Small intestine (tissue), 7 donors: ENCODE data around the gene FUT4. TPM values are rescaled to one million over a fixed set of nuclear protein-coding genes. Genes with fewer than 3 reads are reported as not detected.

Source experiments
- DNase-seq, 2 donors: peaks; one replicate each; pipeline versions ENCODE4 v3.0.0 to v3.0.0-alpha.2; 2013
- FAIRE-seq: peaks from 2 replicates; lab custom pipeline; 2012; peaks lifted over from hg19 to GRCh38; lab: Jason Lieb, UNC
- H3K27ac ChIP-seq, 3 donors: one replicate each; pipeline ENCODE4 v1.5.1; 2013; ENCODE audit warnings: low read length in 2 of 3, mild to moderate bottlenecking in 2 of 3, control low read depth in 1 of 3, inconsistent platforms in 1 of 3, low read depth in 1 of 3, moderate library complexity in 1 of 3
- H3K27me3 ChIP-seq, 3 donors: one replicate each; pipeline ENCODE4 v1.6.1; 2013; ENCODE audit warnings: low read length in 3 of 3, inconsistent platforms in 1 of 3; ENCODE audit not compliant: control insufficient read depth in 3 of 3, insufficient read depth in 3 of 3
- H3K36me3 ChIP-seq, 3 donors: one replicate each; pipeline ENCODE4 v1.6.1; 2013; ENCODE audit warnings: low read length in 3 of 3, inconsistent platforms in 1 of 3, low read depth in 1 of 3, mild to moderate bottlenecking in 1 of 3, moderate library complexity in 1 of 3; ENCODE audit not compliant: control insufficient read depth in 3 of 3, insufficient read depth in 2 of 3
- H3K4me1 ChIP-seq, 3 donors: one replicate each; pipeline ENCODE4 v1.6.1; 2013; ENCODE audit warnings: low read length in 2 of 3, inconsistent platforms in 1 of 3, low read depth in 1 of 3, mild to moderate bottlenecking in 1 of 3, moderate library complexity in 1 of 3; ENCODE audit not compliant: control insufficient read depth in 3 of 3, insufficient read depth in 2 of 3
- H3K4me3 ChIP-seq, 3 donors: one replicate each; pipeline ENCODE4 v1.5.1; 2013; ENCODE audit warnings: low read length in 3 of 3, control low read depth in 1 of 3, inconsistent platforms in 1 of 3, low read depth in 1 of 3, mild to moderate bottlenecking in 1 of 3, moderate library complexity in 1 of 3
- H3K9me3 ChIP-seq, 2 donors: one replicate each; pipeline ENCODE4 v1.6.1; 2013; ENCODE audit warnings: low read depth in 1 of 2, low read length in 1 of 2; ENCODE audit not compliant: control insufficient read depth in 2 of 2, insufficient read depth in 1 of 2
- WGBS, 3 donors: extraction: QIAGEN DNeasy Blood & Tissue Kit; methylation state at CpG; one replicate each; pipeline ENCODE4 v1.1.7; 2013; 5-methylcytosine and 5-hydroxymethylcytosine counted together
- polyA plus RNA-seq, 4 donors: library from polyadenylated mRNA; stranded (reverse) in 3 of 4; unstranded in 1 of 4; fragments of 200-250 nt in 3 of 4; fragments of 120-200 nt in 1 of 4; gene quantifications; one replicate each; pipeline versions ENCODE4 v1.2.1 to v1.2.3, GENCODE V29; 2013
- donor health status: healthy with polysubstance abuse.
- donor health status: control.
- donor health status: control.
- donor health status: Bipolar disorder and iron deficiency.
- donor health status: healthy.

FUT4 gene
- polyA plus RNA-seq, 4 donors: 6.0 to 22.4 (median 12.3) TPM

DNA sequence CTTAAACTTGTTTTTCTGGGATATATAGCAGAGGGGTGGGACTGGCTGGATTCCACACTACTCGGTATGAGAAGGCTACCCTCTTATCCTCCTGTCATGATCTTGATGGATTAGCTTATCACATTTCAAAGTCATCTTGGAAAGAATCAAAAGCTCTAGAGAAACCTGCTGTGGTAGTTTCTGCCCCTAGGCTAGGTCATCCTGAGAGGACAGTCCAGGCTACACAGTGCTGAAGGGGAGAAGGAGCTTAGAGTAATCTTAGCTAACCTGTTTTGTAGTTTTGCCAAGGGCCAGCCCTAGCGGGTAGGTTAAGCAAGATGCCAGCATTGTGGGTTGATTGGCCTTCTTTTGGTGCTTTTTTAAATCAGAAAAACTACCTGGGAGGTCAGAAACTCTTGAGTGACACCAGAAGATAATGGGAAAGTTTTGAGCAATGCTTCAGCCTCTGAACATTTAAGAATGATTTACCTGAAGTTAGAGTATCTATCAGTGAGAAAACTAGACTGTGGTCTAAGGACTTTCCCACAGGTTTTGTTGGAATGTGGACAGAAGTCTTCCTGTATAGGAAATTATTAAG lies 44.7 kb downstream of the FUT4 start:
- 60 to 66% (median 61%) methylated on average over 2 of the region's 2 CpGs for WGBS, 3 donors
- H3K9me3 ChIP-seq: no peaks in the 10 kb centered on the region
- H3K4me3 ChIP-seq: no peak overlapping the region
- H3K36me3 ChIP-seq: peaks cover 0 to 24% (median 15%) of the 10 kb centered on the region in 3 donors
- no peaks in the 10 kb centered on the region for H3K27me3 ChIP-seq
- no peak overlapping the region for H3K27ac ChIP-seq
- FAIRE-seq (no peak), DNase-seq (no peak)
- peaks cover 0 to 10% (median 0%) of the 10 kb centered on the region in 3 donors for H3K4me1 ChIP-seq

DNA sequence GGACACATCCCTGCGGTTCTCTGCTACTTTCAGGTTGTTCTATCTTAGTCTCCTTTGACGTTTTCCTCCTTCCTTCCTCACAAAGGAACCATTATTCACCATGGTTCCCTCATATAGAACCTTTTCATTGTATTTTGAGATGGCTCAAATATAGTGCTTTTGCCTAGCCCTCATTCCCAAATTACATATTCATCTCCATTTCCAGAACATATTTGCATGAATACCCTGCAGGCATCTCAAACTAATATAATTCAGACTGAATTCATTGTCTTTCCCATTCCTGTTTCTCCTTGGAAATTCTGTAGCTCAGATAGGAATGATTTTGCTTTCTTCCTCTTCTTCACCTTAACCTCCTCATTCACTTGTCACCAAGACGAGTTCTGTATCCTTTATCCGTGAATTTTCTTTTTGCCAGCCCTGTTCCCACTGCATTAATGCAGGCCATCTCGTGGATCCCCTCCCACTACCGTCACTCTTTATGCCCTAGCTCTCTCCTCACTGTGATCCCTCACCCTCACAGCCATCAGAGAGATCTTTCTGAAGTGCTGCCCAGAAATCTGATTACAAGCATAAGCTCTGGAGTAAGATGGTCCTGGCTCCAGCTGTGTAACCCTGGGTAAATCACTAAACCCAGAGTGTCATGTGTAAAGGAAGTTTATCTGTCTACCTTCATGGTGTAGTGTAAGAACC lies 46.8 kb downstream of the FUT4 start:
- FAIRE-seq (no peak), DNase-seq (no peak)
- Histone ChIP-seq H3K27ac (no peak overlapping the region), H3K4me1 (peaks cover 0 to 10% (median 0%) of the 10 kb centered on the region in 3 donors), H3K36me3 (peaks cover 0 to 24% (median 11%) of the 10 kb centered on the region in 3 donors), H3K9me3 (no peaks in the 10 kb centered on the region), H3K4me3 (no peak overlapping the region), H3K27me3 (no peaks in the 10 kb centered on the region)
- 63 to 74% (median 71%) methylated on average over 6 of the region's 6 CpGs for WGBS, 3 donors

GRCh38 chr11:94593030-94593429 lies 49.3 kb downstream of the FUT4 start:
- 64 to 74% (median 74%) methylated on average over 2 of the region's 2 CpGs for WGBS, 3 donors
- H3K4me1 ChIP-seq: no peaks in the 10 kb centered on the region
- H3K27ac ChIP-seq: no peak overlapping the region
- peaks cover 0 to 26% (median 14%) of the 10 kb centered on the region in 3 donors for H3K36me3 ChIP-seq
- no peak for DNase-seq
- H3K9me3 ChIP-seq: no peaks in the 10 kb centered on the region
- FAIRE-seq: no peak
- H3K27me3 ChIP-seq: no peaks in the 10 kb centered on the region
- no peak overlapping the region for H3K4me3 ChIP-seq

DNA sequence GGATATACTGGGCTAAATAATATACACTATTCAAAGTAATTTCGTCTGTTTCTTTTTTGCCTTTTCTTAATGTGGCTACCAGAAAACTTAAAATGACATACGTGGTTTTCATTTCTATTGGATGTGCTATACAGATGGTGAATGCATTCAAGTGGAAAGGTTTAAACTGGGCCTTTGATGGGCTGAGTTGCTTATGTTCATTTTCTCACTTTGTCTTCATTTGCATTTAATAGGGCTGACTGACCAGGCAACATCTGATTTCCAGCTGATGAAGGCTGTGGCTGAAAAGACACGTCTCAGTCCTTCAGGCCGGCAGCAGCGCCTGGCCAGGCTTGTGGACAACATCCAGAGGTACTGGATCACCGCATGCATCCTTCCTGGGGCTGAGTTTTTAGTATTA lies 51.4 kb downstream of the FUT4 start:
- FAIRE-seq (no peak), DNase-seq (no peak)
- Histone ChIP-seq H3K27me3 (no peaks in the 10 kb centered on the region), H3K4me3 (no peak overlapping the region), H3K4me1 (no peaks in the 10 kb centered on the region), H3K9me3 (peaks cover 0 to 2% of the 10 kb centered on the region in 2 donors), H3K27ac (no peak overlapping the region), H3K36me3 (peaks cover 0 to 26% (median 7%) of the 10 kb centered on the region in 3 donors)
- 89 to 97% (median 94%) methylated on average over 6 of the region's 6 CpGs for WGBS, 3 donors

DNA sequence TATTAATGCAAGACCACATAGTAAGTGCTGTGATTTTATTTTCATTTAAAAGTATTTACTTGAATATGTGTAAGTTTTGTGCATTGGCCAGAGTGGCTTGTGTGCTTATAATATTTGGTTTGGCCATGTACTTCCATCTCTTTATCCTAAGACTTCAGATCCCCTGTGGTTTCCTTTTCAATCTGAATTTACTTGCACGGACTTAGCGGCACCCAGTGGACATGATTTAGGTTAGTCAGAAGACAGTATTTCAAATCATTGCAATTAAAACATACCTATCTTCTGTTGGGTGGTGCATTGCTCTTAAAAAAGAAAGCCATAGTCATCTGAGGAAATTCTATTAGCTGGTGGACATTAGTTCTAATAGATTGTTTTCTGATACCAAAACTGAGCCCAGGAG lies 54.2 kb downstream of the FUT4 start:
- H3K36me3 ChIP-seq: peaks cover 0 to 20% (median 5%) of the 10 kb centered on the region in 3 donors
- H3K27me3 ChIP-seq: no peaks in the 10 kb centered on the region
- H3K4me3 ChIP-seq: no peak overlapping the region
- FAIRE-seq (no peak), DNase-seq (peak; percentile 19 to 50)
- peaks cover 0 to 6% (median 0%) of the 10 kb centered on the region in 3 donors for H3K4me1 ChIP-seq
- WGBS, 3 donors: 36 to 51% (median 44%) methylated on average over 2 of the region's 2 CpGs
- H3K27ac ChIP-seq: no peak overlapping the region
- peaks cover 0 to 8% of the 10 kb centered on the region in 2 donors for H3K9me3 ChIP-seq

Other genes starting within 250 kb of the FUT4 start
- not detected for gene IZUMO1R, start 239.3 kb upstream of the FUT4 start, polyA plus RNA-seq
- gene GPR83, start 142.5 kb upstream of the FUT4 start, polyA plus RNA-seq: under 1 TPM in 2 of 4 donors, not detected in 2; 0.13 TPM
- 10 to 100 TPM in 1 of 4 donors, 1 to 10 TPM in 3; 1.1 to 24.3 (median 3.9) TPM for gene MRE11, start 50.1 kb upstream of the FUT4 start, polyA plus RNA-seq
- 10 to 100 TPM; 14.2 to 33.8 (median 26.7) TPM for gene ANKRD49, start 49.9 kb upstream of the FUT4 start, polyA plus RNA-seq
- under 1 TPM in 1 of 4 donors, not detected in 3; 0.09 TPM for gene C11orf97, start 31.5 kb upstream of the FUT4 start, polyA plus RNA-seq
- 10 to 100 TPM in 3 of 4 donors, 1 to 10 TPM in 1; 8.0 to 23.5 (median 16.2) TPM for gene PIWIL4, start 23.4 kb downstream of the FUT4 start, polyA plus RNA-seq
- 10 to 100 TPM in 1 of 4 donors, 1 to 10 TPM in 1, under 1 TPM in 2; 0.81 to 16.5 (median 3.7) TPM for gene AMOTL1, start 224.4 kb downstream of the FUT4 start, polyA plus RNA-seq